IPS DF 6.9 (cell line): ENCODE measurements around the gene BNIP5.

Source experiments
- DNase-seq: peaks from one replicate; pipeline ENCODE4 v3.0.0-alpha.2; 2013; ENCODE audit warnings: low read depth, low spot score
- H3K27ac ChIP-seq: one replicate; pipeline ENCODE4 v1.5.1; 2013; ENCODE audit warnings: low read length, control low read depth
- H3K27me3 ChIP-seq: 2 replicates; pipeline ENCODE4 v1.6.1; 2013; ENCODE audit warnings: mild to moderate bottlenecking, low read length; ENCODE audit not compliant: control insufficient read depth, insufficient read depth
- H3K36me3 ChIP-seq: 2 replicates; pipeline ENCODE4 v1.6.1; 2013; ENCODE audit warnings: low read length; ENCODE audit not compliant: control insufficient read depth, insufficient read depth
- H3K4me1 ChIP-seq: 2 replicates; pipeline ENCODE4 v1.6.1; 2013; ENCODE audit warnings: low read length; ENCODE audit not compliant: control insufficient read depth, insufficient read depth
- H3K4me3 ChIP-seq: 2 replicates; pipeline ENCODE4 v1.5.1; 2013; ENCODE audit warnings: mild to moderate bottlenecking, low read length
- H3K9me3 ChIP-seq: 2 replicates; pipeline ENCODE4 v1.6.1; 2013; ENCODE audit warnings: low read length, inconsistent platforms; ENCODE audit not compliant: control insufficient read depth, insufficient read depth
- WGBS: extraction: QIAGEN DNeasy Blood & Tissue Kit; methylation state at CpG from one replicate; pipeline ENCODE4 v1.1.7; 2013; ENCODE audit warnings: mixed read lengths, missing lambda C conversion rate; ENCODE audit not compliant: insufficient read length, insufficient coverage; 5-methylcytosine and 5-hydroxymethylcytosine counted together

BNIP5 gene

DNA sequence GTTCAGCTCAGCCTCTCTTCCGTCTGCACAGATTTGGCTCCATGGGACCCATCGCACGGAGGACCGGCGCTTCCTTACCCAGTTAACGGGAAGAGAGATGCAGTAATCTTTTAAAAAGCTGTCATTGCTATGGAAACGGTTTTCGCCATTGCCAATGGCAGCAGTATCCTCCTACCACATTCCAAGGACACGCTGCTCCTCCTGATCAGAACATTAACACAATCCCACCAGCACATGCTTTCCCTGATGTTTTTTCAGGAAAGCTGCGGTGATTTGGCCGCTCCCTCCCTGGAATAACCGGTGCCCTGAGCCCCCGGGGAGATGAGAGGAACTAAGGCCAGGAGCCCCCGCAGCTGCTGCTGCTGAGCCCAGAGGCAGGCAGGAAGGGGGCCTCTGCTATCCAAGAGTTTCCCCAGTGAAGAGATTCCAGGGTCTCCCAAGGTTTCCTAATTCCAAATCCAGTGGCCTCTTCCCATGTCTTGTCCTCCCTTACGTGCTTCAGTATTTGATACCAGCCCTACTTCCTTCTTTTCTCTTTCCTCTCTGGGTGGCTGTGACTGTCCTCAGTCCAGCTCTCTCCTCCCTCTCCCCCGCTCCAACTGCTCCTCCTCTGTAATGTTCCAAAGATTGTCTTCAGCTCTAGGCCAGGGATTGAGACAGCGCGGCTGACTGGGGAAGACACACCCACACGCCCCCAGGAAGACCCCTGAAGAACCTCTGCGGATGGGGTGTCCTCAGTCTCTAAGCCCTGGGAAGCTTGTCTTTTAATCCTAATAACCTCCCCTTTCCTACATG lies 2.6 kb downstream of the BNIP5 start:
- Histone ChIP-seq H3K9me3 (no peaks in the 10 kb centered on the region), H3K36me3 (no peaks in the 10 kb centered on the region), H3K27me3 (no peaks in the 10 kb centered on the region), H3K4me3 (no peak overlapping the region), H3K27ac (no peak overlapping the region), H3K4me1 (no peaks in the 10 kb centered on the region)
- WGBS: no CpG with 5 or more reads among the region's 20 CpGs
- DNase-seq: no peak

DNA sequence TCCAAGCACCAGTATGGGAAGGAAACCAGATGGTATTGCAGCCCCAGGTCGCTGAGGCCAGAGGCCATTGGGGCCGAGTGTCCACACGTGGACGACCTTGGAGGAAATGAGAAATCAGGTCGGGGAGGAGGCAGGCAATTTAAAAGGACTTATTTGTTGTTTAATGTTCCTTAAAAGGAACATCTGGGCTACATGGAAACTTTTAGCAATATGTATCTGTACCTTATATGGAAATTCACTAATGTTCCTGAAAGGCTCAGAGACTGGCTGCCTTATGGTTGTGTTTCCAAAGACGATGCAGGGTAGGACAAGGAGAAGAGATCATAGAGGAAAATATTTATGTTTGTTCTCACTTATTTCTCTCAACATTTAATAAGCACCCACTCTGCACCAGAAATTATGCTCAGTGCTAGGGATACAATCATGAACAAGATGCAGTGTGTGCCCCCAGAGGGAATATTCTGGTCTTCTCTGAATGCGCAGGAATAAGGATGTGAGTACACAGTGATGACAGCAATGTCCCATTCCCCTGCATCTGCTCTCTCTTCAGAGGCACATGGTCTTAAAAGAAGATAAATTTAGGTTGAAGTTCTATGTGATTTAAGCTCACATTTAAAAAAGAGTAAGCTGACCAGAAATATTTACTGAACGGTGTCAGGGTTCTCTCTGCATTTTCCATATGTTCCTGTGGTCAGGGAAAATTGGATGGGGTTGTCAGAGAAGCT lies 3.4 kb downstream of the BNIP5 start:
- no peak for DNase-seq
- H3K27me3 ChIP-seq: no peaks in the 10 kb centered on the region
- no peaks in the 10 kb centered on the region for H3K9me3 ChIP-seq
- H3K4me3 ChIP-seq: no peak overlapping the region
- no peaks in the 10 kb centered on the region for H3K4me1 ChIP-seq
- H3K27ac ChIP-seq: no peak overlapping the region
- H3K36me3 ChIP-seq: no peaks in the 10 kb centered on the region
- no CpG with 5 or more reads among the region's 8 CpGs for WGBS

DNA sequence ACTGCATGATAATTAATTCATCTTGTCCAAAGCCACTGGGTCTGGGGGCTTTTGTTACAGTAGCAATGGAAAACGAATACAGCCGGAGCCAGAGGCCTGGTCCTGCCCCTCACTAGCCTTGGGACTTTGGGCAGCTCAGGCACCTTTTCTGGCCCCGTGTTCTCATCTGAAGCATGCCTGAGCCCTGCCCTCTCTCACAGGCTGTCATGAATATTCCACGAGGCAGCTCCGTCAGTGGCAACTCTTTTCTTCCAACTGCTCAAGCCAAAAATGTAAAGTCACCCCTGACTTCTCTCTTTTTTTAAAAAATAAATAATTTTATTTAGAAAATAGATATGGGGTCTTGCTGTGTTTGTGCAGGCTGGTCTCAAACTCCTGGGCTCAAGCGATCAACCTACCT lies 5.3 kb downstream of the BNIP5 start:
- H3K36me3 ChIP-seq: no peaks in the 10 kb centered on the region
- no peaks in the 10 kb centered on the region for H3K9me3 ChIP-seq
- DNase-seq: no peak
- no peak overlapping the region for H3K27ac ChIP-seq
- H3K4me3 ChIP-seq: no peak overlapping the region
- no CpG with 5 or more reads among the region's 6 CpGs for WGBS
- H3K4me1 ChIP-seq: no peaks in the 10 kb centered on the region
- H3K27me3 ChIP-seq: no peaks in the 10 kb centered on the region

DNA sequence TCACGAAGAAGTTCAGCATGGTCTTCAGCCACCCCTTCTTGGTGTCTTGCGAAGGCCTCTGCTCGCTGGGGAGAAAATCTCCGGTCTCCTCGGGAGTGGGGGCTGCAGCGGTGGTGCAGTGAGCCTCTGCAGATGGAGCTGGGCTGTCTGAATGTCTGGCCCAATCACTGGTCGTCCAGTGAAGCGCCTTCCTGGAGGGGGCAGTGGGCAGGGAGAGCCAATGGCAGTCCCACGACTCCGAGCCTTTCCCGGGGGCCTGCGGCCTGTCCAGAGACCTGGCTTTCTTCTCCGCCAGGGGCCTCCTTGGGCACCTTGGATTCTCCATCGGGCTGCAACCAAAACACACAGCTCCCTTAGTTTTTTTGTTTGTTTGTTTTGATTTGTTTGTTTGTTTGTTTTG lies 6.3 kb downstream of the BNIP5 start:
- H3K27ac ChIP-seq: no peak overlapping the region
- H3K9me3 ChIP-seq: no peaks in the 10 kb centered on the region
- WGBS: no CpG with 5 or more reads among the region's 14 CpGs

DNA sequence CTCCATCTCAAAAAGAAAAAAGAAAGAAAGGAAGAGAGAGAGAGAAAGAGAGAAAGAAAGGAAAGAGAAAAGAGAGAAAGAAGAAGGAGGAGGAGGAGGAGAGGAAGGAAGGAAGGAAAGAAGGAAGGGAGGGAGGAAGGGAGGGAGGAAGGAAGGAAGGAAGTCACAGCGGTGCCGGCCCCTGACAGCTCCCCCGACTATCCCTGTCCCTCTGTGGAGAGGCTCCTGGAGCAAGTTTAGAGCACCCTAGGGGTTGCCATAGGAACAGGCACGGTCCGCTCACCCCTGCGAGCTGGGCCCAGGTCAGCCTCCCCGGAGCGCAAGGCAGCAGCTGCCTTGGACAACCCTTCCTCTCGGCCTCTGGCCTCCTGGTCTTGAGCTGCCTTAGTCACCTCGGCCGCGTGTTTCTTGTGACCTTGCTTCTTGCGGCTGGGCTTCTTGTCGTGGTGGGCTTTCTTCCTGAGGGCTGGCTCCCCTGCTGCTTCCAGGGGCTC lies 6.8 kb downstream of the BNIP5 start:
- no peaks in the 10 kb centered on the region for H3K36me3 ChIP-seq
- H3K27ac ChIP-seq: no peak overlapping the region
- no CpG with 5 or more reads among the region's 14 CpGs for WGBS
- H3K27me3 ChIP-seq: no peaks in the 10 kb centered on the region
- H3K4me1 ChIP-seq: no peaks in the 10 kb centered on the region
- no peak overlapping the region for H3K4me3 ChIP-seq
- no peaks in the 10 kb centered on the region for H3K9me3 ChIP-seq
- DNase-seq: no peak

More for the DNA sequence above, 6.3 kb downstream of the BNIP5 start:
- Histone ChIP-seq H3K27me3 (no peaks in the 10 kb centered on the region), H3K4me3 (no peak overlapping the region), H3K4me1 (no peaks in the 10 kb centered on the region), H3K36me3 (no peaks in the 10 kb centered on the region)
- DNase-seq: no peak

DNA sequence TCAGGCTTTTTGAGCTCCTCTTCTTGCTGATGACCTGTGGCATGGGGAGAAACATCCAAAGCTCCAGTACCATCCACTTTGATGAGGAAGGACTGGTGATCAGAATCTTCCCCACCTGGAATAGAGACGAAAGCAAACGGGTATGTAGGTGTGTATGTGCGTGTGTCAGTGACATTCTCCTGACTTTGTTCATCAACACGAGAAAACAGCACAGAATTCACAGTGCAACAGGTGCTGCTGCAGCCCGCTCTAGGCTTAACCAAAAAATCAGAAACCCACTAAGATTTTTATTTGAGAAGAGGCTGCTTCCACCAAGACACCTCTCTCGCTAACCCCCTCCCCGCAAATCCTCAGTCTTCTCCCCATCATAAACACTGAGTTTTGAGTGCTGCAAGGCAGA lies 8.1 kb downstream of the BNIP5 start:
- no CpG with 5 or more reads among the region's 7 CpGs for WGBS
- no peaks in the 10 kb centered on the region for H3K27me3 ChIP-seq
- no peaks in the 10 kb centered on the region for H3K4me1 ChIP-seq
- DNase-seq: no peak
- no peaks in the 10 kb centered on the region for H3K36me3 ChIP-seq
- no peaks in the 10 kb centered on the region for H3K9me3 ChIP-seq
- H3K27ac ChIP-seq: no peak overlapping the region
- H3K4me3 ChIP-seq: no peak overlapping the region

DNA sequence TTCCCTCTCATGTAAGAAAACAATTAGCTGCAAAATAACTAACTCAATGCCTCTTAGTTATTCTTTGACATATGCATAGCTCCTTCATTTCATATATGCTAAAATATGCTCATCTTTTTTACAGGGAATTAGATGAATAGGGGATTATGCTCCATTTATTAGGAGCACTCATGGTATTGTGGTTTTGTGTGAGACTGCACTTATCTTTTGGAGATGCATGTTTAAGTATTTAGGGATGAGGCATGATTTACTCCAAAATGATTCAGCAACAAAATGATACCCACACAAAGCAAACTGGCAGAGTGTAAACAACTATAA lies 8.8 kb downstream of the BNIP5 start:
- Histone ChIP-seq H3K27me3 (no peaks in the 10 kb centered on the region), H3K9me3 (no peaks in the 10 kb centered on the region), H3K27ac (no peak overlapping the region), H3K4me3 (no peak overlapping the region), H3K36me3 (no peaks in the 10 kb centered on the region), H3K4me1 (no peaks in the 10 kb centered on the region)
- no peak for DNase-seq

DNA sequence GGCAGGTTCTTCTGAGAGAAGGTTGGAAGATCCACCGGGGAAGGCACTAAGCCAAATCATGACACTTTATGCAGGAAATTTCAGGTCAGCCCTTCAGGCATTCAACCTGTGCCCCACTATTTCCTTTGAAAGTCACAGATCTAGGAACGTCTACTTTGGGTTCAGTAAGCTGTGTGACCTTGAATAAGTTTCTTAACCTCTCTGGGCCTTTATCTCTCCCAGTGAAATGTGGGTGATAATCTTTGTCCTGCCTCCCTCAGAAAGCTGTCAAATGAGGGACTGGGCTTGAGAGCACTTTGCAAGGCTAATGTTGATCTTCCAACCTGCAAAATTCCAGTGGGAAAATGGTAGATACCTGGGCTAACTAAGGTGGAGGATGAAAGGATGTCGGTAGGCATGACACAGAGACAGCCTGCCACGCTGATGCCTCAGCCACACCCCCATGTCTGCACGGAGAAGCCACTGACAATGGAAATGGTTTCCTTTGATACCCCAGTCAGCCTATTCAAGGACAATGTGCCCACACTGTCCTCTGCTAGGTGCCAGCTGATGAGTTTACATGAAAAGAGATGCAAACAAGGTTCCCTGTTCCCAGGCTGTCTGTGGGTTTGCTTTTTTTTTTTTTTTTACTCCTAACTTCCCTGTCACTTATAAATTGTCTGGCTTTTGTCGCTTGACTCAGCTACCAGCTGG lies 9.3 kb downstream of the BNIP5 start:
- H3K4me1 ChIP-seq: no peaks in the 10 kb centered on the region
- H3K27me3 ChIP-seq: no peaks in the 10 kb centered on the region
- no peak overlapping the region for H3K4me3 ChIP-seq
- DNase-seq: no peak
- H3K36me3 ChIP-seq: no peaks in the 10 kb centered on the region
- H3K27ac ChIP-seq: no peak overlapping the region
- no CpG with 5 or more reads among the region's 6 CpGs for WGBS
- no peaks in the 10 kb centered on the region for H3K9me3 ChIP-seq

DNA sequence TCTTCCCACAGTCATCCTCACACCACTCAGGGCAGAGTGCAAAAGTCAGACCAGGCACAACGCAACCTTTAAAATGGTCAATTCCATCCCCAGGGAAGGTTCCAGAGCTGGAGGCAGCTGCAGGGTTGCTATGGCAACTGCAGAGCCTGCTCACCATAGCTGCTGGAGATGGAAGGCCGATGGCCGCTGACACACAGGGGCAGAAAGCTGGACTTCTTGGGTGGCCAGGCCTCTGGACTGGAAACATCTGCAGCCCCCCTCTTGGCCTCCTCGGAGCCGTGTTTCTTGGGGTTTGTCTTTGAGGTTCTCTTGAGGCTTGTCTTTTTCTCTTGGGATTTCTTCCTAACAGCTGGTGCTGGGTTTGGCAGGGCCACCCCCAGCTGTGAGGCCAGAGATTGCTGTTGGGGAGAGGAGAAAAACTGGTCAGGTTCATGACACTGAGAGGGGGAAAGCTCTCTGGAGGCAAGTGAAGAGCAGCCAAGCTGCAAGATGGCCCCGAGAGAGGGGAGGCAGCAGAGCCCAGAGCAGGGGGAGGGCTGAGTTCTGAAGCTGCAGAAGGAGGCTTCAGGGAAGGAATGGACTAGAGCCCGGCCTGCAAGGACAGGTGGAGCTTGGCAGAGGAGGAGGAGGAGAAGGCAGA lies 10.2 kb downstream of the BNIP5 start:
- H3K27ac ChIP-seq: no peak overlapping the region
- no peaks in the 10 kb centered on the region for H3K27me3 ChIP-seq
- H3K4me3 ChIP-seq: no peak overlapping the region
- no CpG with 5 or more reads among the region's 7 CpGs for WGBS
- H3K36me3 ChIP-seq: no peaks in the 10 kb centered on the region
- H3K4me1 ChIP-seq: no peaks in the 10 kb centered on the region
- H3K9me3 ChIP-seq: no peaks in the 10 kb centered on the region
- DNase-seq: no peak

DNA sequence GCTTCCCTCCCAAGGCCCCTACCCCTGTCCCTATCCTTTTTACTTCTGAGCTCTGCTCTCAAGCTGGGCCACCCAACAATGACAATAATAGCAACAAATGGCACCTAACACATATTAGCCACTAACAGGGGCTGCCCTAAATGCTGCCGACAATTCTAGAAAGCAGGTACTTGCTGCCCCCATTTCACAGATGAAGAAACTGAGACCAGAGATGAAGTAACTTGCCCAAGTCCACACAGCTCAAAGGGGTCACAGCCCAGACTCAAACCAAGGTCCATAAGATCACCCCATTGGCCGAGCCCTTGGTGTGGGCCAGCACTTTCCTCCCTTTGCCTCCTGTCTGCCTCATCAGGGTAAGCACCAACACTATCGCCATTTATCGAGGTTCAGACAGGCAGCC lies 12.0 kb downstream of the BNIP5 start:
- Histone ChIP-seq H3K4me1 (no peaks in the 10 kb centered on the region), H3K36me3 (no peaks in the 10 kb centered on the region), H3K9me3 (no peaks in the 10 kb centered on the region), H3K27ac (no peak overlapping the region), H3K27me3 (no peaks in the 10 kb centered on the region), H3K4me3 (no peak overlapping the region)
- WGBS: no CpG with 5 or more reads among the region's 4 CpGs
- no peak for DNase-seq
